ENCODE data around the gene HYPK.

HYPK gene

GRCh38 chr15:43795997-43796396 is 4.4 kb upstream of the HYPK start:
- Histone ChIP-seq H3K9ac (ENCODE audit: low read depth, low read length, poor library complexity) (no peak overlapping the region), H3K4me1 (ENCODE audit: control insufficient read depth in 2 of 2, insufficient read depth in 1 of 2, low read depth in 1 of 2, low read length in 2 of 2) (peaks cover 15% of the 10 kb centered on the region in 2 donors), H3K27ac (replicated peaks; ENCODE audit: low read length) (no peak overlapping the region), H3K4me2 (ENCODE audit: insufficient read depth, low read length, poor library complexity, severe bottlenecking) (no peak overlapping the region), H2BK12ac (ENCODE audit: low read length) (no peak overlapping the region), H4K91ac (ENCODE audit: low read depth, low read length, poor library complexity) (no peak overlapping the region), H4K8ac (ENCODE audit: low read depth, low read length) (no peak overlapping the region), H3K14ac (ENCODE audit: low read length) (no peak overlapping the region), H3K23ac (ENCODE audit: low read depth, low read length, poor library complexity) (no peak overlapping the region), H3K4ac (ENCODE audit: low read length) (no peak overlapping the region), H3K27me3 (ENCODE audit: control insufficient read depth in 3 of 3, insufficient read depth in 3 of 3, low read depth in 1 of 3, low read length in 3 of 3) (no peaks in the 10 kb centered on the region), H3K9me3 (replicated peaks in 1 of 2; ENCODE audit: control insufficient read depth in 2 of 2, insufficient read depth in 1 of 2, low read depth in 1 of 2, low read length in 2 of 2) (no peaks in the 10 kb centered on the region), H2AK5ac (ENCODE audit: low read depth, low read length) (no peak overlapping the region), H2BK120ac (ENCODE audit: low read depth, low read length) (no peak overlapping the region), H3K36me3 (replicated peaks in 1 of 2; ENCODE audit: control insufficient read depth in 2 of 2, insufficient read depth in 2 of 2, low read length in 2 of 2) (peaks cover 38 to 70% of the 10 kb centered on the region in 2 donors), H2BK5ac (ENCODE audit: low read length) (no peak overlapping the region), H3K79me1 (ENCODE audit: low read depth, low read length) (peaks cover 6% of the 10 kb centered on the region), H2AFZ (ENCODE audit: low read length) (no peak overlapping the region), H3K18ac (ENCODE audit: low read length) (no peak overlapping the region), H3K4me3 (ENCODE audit: low read length in 2 of 2) (no peak overlapping the region), H2BK15ac (ENCODE audit: low read length) (no peak overlapping the region)
- DNase-seq (ENCODE audit: low spot score), result no peak

GRCh38 chr15:43796566-43796965 is 3.8 kb upstream of the HYPK start:
- Histone ChIP-seq H3K36me3 (replicated peaks in 1 of 2; ENCODE audit: control insufficient read depth in 2 of 2, insufficient read depth in 2 of 2, low read length in 2 of 2) (peaks cover 38 to 76% of the 10 kb centered on the region in 2 donors), H3K27ac (replicated peaks; ENCODE audit: low read length) (no peak overlapping the region)

GRCh38 chr15:43799209-43799944 is 1.0 kb upstream of the HYPK start:
- no CpG with 5 or more reads among the region's 16 CpGs for WGBS, 2 donors (ENCODE audit: extremely low coverage in 2 of 2, insufficient read length in 2 of 2, insufficient replicate concordance in 1 of 2)
- H3K23ac ChIP-seq (ENCODE audit: low read depth, low read length, poor library complexity), result peak overlapping the region; percentile 52
- no peak overlapping the region for H2BK15ac ChIP-seq (ENCODE audit: low read length)
- H2BK12ac ChIP-seq (ENCODE audit: low read length), result no peak overlapping the region
- H3K9me3 ChIP-seq (replicated peaks in 1 of 2; ENCODE audit: control insufficient read depth in 2 of 2, insufficient read depth in 1 of 2, low read depth in 1 of 2, low read length in 2 of 2), result no peaks in the 10 kb centered on the region
- no peak overlapping the region for H3K4ac ChIP-seq (ENCODE audit: low read length)
- H3K4me3 ChIP-seq (ENCODE audit: low read length in 2 of 2), result no peak overlapping the region
- no peak overlapping the region for H4K91ac ChIP-seq (ENCODE audit: low read depth, low read length, poor library complexity)
- H3K27ac ChIP-seq (replicated peaks; ENCODE audit: low read length), result peak overlapping the region; percentile 86
- H4K8ac ChIP-seq (ENCODE audit: low read depth, low read length), result no peak overlapping the region
- DNase-seq (ENCODE audit: low spot score), result no peak
- peak overlapping the region; percentile 12 for H2AK5ac ChIP-seq (ENCODE audit: low read depth, low read length)
- peaks cover 6% of the 10 kb centered on the region for H3K79me1 ChIP-seq (ENCODE audit: low read depth, low read length)
- H3K14ac ChIP-seq (ENCODE audit: low read length), result peak overlapping the region; percentile 14
- peaks cover 35 to 85% of the 10 kb centered on the region in 2 donors for H3K36me3 ChIP-seq (replicated peaks in 1 of 2; ENCODE audit: control insufficient read depth in 2 of 2, insufficient read depth in 2 of 2, low read length in 2 of 2)
- H2BK120ac ChIP-seq (ENCODE audit: low read depth, low read length), result no peak overlapping the region
- no peak overlapping the region for H2BK5ac ChIP-seq (ENCODE audit: low read length)
- peaks cover 5 to 6% of the 10 kb centered on the region in 2 donors for H3K4me1 ChIP-seq (ENCODE audit: control insufficient read depth in 2 of 2, insufficient read depth in 1 of 2, low read depth in 1 of 2, low read length in 2 of 2)
- no peaks in the 10 kb centered on the region for H3K27me3 ChIP-seq (ENCODE audit: control insufficient read depth in 3 of 3, insufficient read depth in 3 of 3, low read depth in 1 of 3, low read length in 3 of 3)
- H3K4me2 ChIP-seq (ENCODE audit: insufficient read depth, low read length, poor library complexity, severe bottlenecking), result no peak overlapping the region
- H3K18ac ChIP-seq (ENCODE audit: low read length), result peak overlapping the region; percentile 73
- no peak overlapping the region for H2AFZ ChIP-seq (ENCODE audit: low read length)
- H3K9ac ChIP-seq (ENCODE audit: low read depth, low read length, poor library complexity), result peak overlapping the region; percentile 38

More at GRCh38 chr15:43796566-43796965, 3.8 kb upstream of the HYPK start:
- Histone ChIP-seq H3K4ac (ENCODE audit: low read length) (no peak overlapping the region), H2BK12ac (ENCODE audit: low read length) (no peak overlapping the region), H3K79me1 (ENCODE audit: low read depth, low read length) (peaks cover 6% of the 10 kb centered on the region), H3K27me3 (ENCODE audit: control insufficient read depth in 3 of 3, insufficient read depth in 3 of 3, low read depth in 1 of 3, low read length in 3 of 3) (no peaks in the 10 kb centered on the region), H2AFZ (ENCODE audit: low read length) (no peak overlapping the region), H3K4me2 (ENCODE audit: insufficient read depth, low read length, poor library complexity, severe bottlenecking) (no peak overlapping the region), H3K4me1 (ENCODE audit: control insufficient read depth in 2 of 2, insufficient read depth in 1 of 2, low read depth in 1 of 2, low read length in 2 of 2) (peaks cover 13 to 14% of the 10 kb centered on the region in 2 donors), H3K4me3 (ENCODE audit: low read length in 2 of 2) (no peak overlapping the region), H2BK120ac (ENCODE audit: low read depth, low read length) (no peak overlapping the region), H3K18ac (ENCODE audit: low read length) (no peak overlapping the region), H3K14ac (ENCODE audit: low read length) (no peak overlapping the region), H2AK5ac (ENCODE audit: low read depth, low read length) (no peak overlapping the region), H3K9ac (ENCODE audit: low read depth, low read length, poor library complexity) (no peak overlapping the region), H2BK15ac (ENCODE audit: low read length) (no peak overlapping the region), H2BK5ac (ENCODE audit: low read length) (no peak overlapping the region), H3K23ac (ENCODE audit: low read depth, low read length, poor library complexity) (no peak overlapping the region), H4K8ac (ENCODE audit: low read depth, low read length) (no peak overlapping the region), H4K91ac (ENCODE audit: low read depth, low read length, poor library complexity) (no peak overlapping the region), H3K9me3 (replicated peaks in 1 of 2; ENCODE audit: control insufficient read depth in 2 of 2, insufficient read depth in 1 of 2, low read depth in 1 of 2, low read length in 2 of 2) (no peaks in the 10 kb centered on the region)
- no peak for DNase-seq (ENCODE audit: low spot score)
- WGBS, 2 donors (ENCODE audit: extremely low coverage in 2 of 2, insufficient read length in 2 of 2, insufficient replicate concordance in 1 of 2), result no CpG with 5 or more reads among the region's 3 CpGs

- no peak within 1 kb of the TSS for H2BK120ac ChIP-seq (ENCODE audit: low read depth, low read length)
- no peaks in the 10 kb centered on the region for H3K27me3 ChIP-seq (ENCODE audit: control insufficient read depth in 3 of 3, insufficient read depth in 3 of 3, low read depth in 1 of 3, low read length in 3 of 3)
- peak within 1 kb of the TSS; percentile 74 for H3K4me2 ChIP-seq (ENCODE audit: insufficient read depth, low read length, poor library complexity, severe bottlenecking)
- peak within 1 kb of the TSS; percentile 72 for H3K14ac ChIP-seq (ENCODE audit: low read length)
- peak within 1 kb of the TSS; percentile 82 to 95 for H3K4me3 ChIP-seq (ENCODE audit: low read length in 2 of 2)
- no peak for DNase-seq (ENCODE audit: low spot score)
- peak within 1 kb of the TSS; percentile 86 for H3K27ac ChIP-seq (replicated peaks; ENCODE audit: low read length)
- H3K23ac ChIP-seq (ENCODE audit: low read depth, low read length, poor library complexity), result peak within 1 kb of the TSS; percentile 52
- H3K79me1 ChIP-seq (ENCODE audit: low read depth, low read length), result peaks cover 3% of the 10 kb centered on the region
- H3K4ac ChIP-seq (ENCODE audit: low read length), result no peak within 1 kb of the TSS
- peaks cover 33 to 85% of the 10 kb centered on the region in 2 donors for H3K36me3 ChIP-seq (replicated peaks in 1 of 2; ENCODE audit: control insufficient read depth in 2 of 2, insufficient read depth in 2 of 2, low read length in 2 of 2)
- H3K18ac ChIP-seq (ENCODE audit: low read length), result peak within 1 kb of the TSS; percentile 73
- H4K8ac ChIP-seq (ENCODE audit: low read depth, low read length), result no peak within 1 kb of the TSS
- no CpG with 5 or more reads among the region's 8 CpGs for WGBS, 2 donors (ENCODE audit: extremely low coverage in 2 of 2, insufficient read length in 2 of 2, insufficient replicate concordance in 1 of 2)
- no peak within 1 kb of the TSS for H4K91ac ChIP-seq (ENCODE audit: low read depth, low read length, poor library complexity)
- H3K9me3 ChIP-seq (replicated peaks in 1 of 2; ENCODE audit: control insufficient read depth in 2 of 2, insufficient read depth in 1 of 2, low read depth in 1 of 2, low read length in 2 of 2), result no peaks in the 10 kb centered on the region
- no peak within 1 kb of the TSS for H2BK12ac ChIP-seq (ENCODE audit: low read length)
- H3K9ac ChIP-seq (ENCODE audit: low read depth, low read length, poor library complexity), result peak within 1 kb of the TSS; percentile 71
- H3K4me1 ChIP-seq (ENCODE audit: control insufficient read depth in 2 of 2, insufficient read depth in 1 of 2, low read depth in 1 of 2, low read length in 2 of 2), result peaks cover 5 to 6% of the 10 kb centered on the region in 2 donors
- H2AK5ac ChIP-seq (ENCODE audit: low read depth, low read length), result peak within 1 kb of the TSS; percentile 12
- no peak within 1 kb of the TSS for H2BK5ac ChIP-seq (ENCODE audit: low read length)
- H2BK15ac ChIP-seq (ENCODE audit: low read length), result no peak within 1 kb of the TSS
- peak within 1 kb of the TSS; percentile 77 for H2AFZ ChIP-seq (ENCODE audit: low read length)
Observed at GRCh38 chr15:43799945-43800285, 484 bp upstream of the HYPK start, which contains the start of gene SERINC4. TSS of gene SERINC4 (minus strand) at chr15:43800220. CDS start at chr15:43799986, 234 bp downstream.

All from neuronal stem cell (in vitro differentiated cells).